GM18951 (cell line): ENCODE measurements around the gene BAX.
"Not testable (repeated sequence)": the region's sequence is repeated elsewhere in the genome, so short reads cannot be mapped to it uniquely, and the experiment has no call there.

ENCODE experiments used
- POLR2A ChIP-seq: IDR thresholded peaks from 4 replicates; pipeline ENCODE4 v1.6.1; 2011; ENCODE audit warnings: mild to moderate bottlenecking; ENCODE audit not compliant: insufficient read length, insufficient read depth; ENCODE audit errors: extremely low read depth
- in situ Hi-C: fragments of 300-500 bp; cut with MboI; formaldehyde crosslinking; loops from one replicate; pipeline ENCODE4 v1.12.0; 2022; ENCODE audit warnings: low sequenced_read_pairs, mixed read lengths, inconsistent platforms; ENCODE audit not compliant: unreplicated experiment

The BAX gene

GRCh38 chr19:48954595-48955307 is at the start of gene BAX:
BAX (plus strand) TSS chr19:48954875; CDS start chr19:48954929, 54 bp downstream.
- peak; percentile 92 for TF ChIP-seq POLR2A
- in situ Hi-C loops = no loop called here

GRCh38 chr19:48905664-48906063 is 49.0 kb upstream of the BAX start:
- in situ Hi-C loops = no loop called here
- no peak for TF ChIP-seq POLR2A

GRCh38 chr19:48906324-48906723 is 48.4 kb upstream of the BAX start:
- no peak for TF ChIP-seq POLR2A
- in situ Hi-C loops = no loop called here

DNA sequence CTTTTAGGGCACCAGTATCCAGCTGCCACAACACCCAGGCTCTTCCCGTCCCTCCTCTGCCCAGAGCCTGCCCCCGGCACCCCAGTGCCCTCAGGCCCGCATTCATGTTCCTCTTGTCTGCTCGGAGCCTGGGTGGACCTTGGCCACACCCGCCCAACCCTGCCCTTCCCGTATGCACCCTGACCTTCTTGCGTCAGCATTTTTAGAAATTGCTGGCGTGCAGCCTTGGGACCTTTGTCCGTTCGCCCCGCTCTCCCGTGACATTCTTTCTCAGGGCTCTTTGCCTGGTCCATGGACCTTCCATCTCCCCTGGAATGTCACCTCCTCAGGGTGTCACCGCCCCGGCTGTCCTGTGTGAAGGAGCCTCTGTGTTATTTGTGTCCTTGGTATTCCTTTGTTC is 47.0 kb upstream of the BAX start:
- no peak for TF ChIP-seq POLR2A
- in situ Hi-C loops = no loop called here

DNA sequence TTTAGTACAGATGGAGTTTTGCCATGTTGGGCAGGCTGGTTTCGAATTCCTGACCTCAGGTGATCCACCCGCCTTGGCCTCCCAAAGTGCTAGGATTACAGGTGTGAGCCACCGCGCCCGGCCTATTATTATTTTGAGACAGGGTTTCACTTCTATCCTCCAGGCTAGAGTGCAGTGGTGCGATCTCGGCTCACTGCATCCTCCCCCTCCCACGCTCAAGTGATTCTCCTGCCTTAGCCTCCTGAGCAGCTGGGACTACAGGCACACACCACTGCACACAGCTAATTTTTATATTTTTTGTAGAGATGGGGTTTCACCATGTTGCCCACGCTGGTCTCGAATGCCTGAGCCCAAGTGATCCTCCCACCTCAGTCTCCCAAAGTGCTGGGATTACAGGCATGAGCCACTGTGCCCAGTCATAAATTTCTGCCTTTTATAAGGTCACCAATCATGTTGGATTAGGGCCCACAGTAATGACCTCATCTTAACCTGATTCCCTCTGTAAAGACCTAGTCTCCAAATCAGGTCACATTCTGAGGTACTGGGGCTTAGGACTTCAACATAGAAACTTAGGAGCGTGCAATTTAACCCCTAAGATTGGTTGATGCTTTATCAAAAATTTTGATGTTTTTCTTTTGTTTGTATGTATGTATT is 45.1 kb upstream of the BAX start:
- in situ Hi-C loops = not testable (repeated sequence)

GRCh38 chr19:48910803-48911202 is 43.9 kb upstream of the BAX start:
- in situ Hi-C loops = no loop called here

DNA sequence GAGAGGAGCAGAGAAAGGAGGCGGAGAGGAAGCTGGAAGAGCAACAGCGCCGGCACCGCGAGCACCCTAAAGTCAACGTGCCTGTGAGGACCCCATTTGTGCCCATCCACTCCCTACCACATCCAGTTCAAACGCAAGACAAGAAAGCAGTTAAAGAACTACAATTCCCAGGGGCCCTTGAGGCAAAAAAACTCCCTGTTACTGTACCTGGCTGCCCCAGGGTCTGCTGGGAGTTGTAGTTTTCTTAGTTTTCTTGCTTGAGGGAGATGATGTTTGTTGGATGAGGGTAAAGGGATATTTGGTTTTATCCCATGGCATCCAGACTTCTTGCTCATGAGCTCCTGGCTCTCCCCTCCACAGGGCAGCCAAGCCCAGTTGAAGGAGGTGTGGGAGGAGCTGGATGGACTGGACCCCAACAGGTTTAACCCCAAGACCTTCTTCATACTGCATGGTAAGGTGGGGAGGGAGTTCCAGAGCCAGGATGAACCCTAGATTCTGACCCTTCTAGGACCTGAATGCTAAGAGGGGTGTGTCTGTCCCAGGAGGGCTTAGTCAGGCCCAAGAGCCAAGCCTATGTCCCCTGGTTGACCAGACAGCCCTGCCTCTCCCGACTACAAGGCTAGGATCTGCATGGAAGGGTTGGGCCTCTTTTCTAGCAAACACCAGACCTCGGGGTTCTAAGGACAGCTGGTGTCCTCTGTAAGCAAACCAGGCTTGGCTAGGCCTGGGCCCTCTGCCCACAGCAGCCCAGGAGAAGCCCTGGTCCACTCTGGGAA is 41.4 kb upstream of the BAX start:
- no peak for TF ChIP-seq POLR2A
- in situ Hi-C loops = no loop called here

More at GRCh38 chr19:48910803-48911202, 43.9 kb upstream of the BAX start:
- no peak for TF ChIP-seq POLR2A

- no peak for TF ChIP-seq POLR2A
- in situ Hi-C loops = no loop called here
These were observed 40.5 kb upstream of the BAX start for GRCh38 chr19:48914181-48914580.

GRCh38 chr19:48915757-48916156 is 38.9 kb upstream of the BAX start:
- in situ Hi-C loops = no loop called here

GRCh38 chr19:48918071-48918470 is 36.6 kb upstream of the BAX start:
- TF ChIP-seq POLR2A = no peak
- in situ Hi-C loops = no loop called here

More at GRCh38 chr19:48915757-48916156, 38.9 kb upstream of the BAX start:
- TF ChIP-seq POLR2A = no peak

DNA sequence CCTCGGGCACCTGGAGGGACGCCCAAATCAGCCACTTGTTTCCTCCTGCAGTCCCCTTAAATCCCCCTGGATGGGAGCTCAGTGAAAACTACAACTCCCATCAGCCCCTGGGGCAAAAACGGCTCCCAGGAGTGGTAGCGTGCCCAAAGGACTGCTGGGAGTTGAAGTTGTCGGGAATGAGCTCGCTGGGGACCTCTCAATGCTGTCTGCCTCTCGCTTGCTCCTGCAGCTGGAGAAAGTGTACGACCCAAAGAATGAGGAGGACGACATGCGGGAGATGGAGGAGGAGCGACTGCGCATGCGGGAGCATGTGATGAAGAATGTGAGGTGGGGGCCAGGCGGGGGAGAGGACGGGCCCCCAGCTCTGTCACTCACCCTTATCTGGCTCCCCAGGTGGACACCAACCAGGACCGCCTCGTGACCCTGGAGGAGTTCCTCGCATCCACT is 35.9 kb upstream of the BAX start:
- in situ Hi-C loops = no loop called here
- TF ChIP-seq POLR2A = no peak

DNA sequence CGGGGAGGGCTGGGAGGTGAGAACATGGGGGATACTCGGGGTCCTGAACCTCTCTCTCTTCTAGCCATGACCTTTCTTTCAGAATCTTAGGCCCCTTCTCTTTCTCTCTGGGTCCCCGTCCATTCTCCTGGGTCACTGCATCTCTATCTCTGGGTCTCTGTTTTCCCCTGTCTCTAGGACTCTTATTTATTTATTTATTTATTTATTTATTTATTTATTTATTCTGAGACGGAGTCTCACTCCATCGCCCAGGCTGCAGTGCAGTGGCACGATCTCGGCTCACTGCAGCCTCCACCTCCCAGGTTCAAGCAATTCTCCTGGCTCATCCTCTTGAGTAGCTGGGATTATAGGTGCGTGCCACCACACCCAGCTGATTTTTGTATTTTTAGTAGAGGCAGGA is 35.4 kb upstream of the BAX start:
- in situ Hi-C loops = not testable (repeated sequence)

DNA sequence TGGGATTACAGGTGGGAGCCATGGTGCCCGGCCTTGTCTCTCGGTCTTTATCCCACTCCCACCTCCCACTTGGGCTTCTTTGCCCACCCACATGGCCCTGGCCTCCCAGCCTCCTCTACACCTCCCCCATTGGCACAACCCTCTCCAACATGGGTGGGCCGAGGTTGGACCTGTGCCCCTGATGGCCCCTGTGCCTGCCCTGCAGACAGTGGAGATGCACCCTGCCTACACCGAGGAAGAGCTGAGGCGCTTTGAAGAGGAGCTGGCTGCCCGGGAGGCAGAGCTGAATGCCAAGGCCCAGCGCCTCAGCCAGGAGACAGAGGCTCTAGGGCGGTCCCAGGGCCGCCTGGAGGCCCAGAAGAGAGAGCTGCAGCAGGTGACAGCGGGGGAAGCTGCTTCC is 33.7 kb upstream of the BAX start:
- no peak for TF ChIP-seq POLR2A
- in situ Hi-C loops = no loop called here

GRCh38 chr19:48921721-48922500 is 32.8 kb upstream of the BAX start:
- no peak for TF ChIP-seq POLR2A
- in situ Hi-C loops = no loop called here
